ENCODE results near the gene ATP2B3.

Gene ATP2B3

GRCh38 chrX:153606503-153606902, 89.1 kb downstream of the ATP2B3 start:
- H3K4me1 ChIP-seq = no peaks in the 10 kb centered on the region
- no peak overlapping the region for H3K27ac ChIP-seq
- no peak overlapping the region for H3K4me3 ChIP-seq (ENCODE audit: low read depth, low read length)
- no peaks in the 10 kb centered on the region for H3K9me3 ChIP-seq (ENCODE audit: control insufficient read depth, low read length)
- H3K36me3 ChIP-seq (ENCODE audit: control insufficient read depth, insufficient read depth, low read length) = no peaks in the 10 kb centered on the region
- no peaks in the 10 kb centered on the region for H3K79me2 ChIP-seq
- no peak for TF ChIP-seq CTCF (IDR thresholded peaks at IDR 0.05)
- no peak overlapping the region for H3K9ac ChIP-seq
- H3K27me3 ChIP-seq (ENCODE audit: control insufficient read depth, insufficient read depth, low read length) = no peaks in the 10 kb centered on the region
- no peak overlapping the region for H3K4me2 ChIP-seq (ENCODE audit: low read length)
- H2AFZ ChIP-seq = no peak overlapping the region

GRCh38 chrX:153608376-153608775, 90.9 kb downstream of the ATP2B3 start:
- no peaks in the 10 kb centered on the region for H3K36me3 ChIP-seq (ENCODE audit: control insufficient read depth, insufficient read depth, low read length)
- no peaks in the 10 kb centered on the region for H3K27me3 ChIP-seq (ENCODE audit: control insufficient read depth, insufficient read depth, low read length)
- no peak overlapping the region for H2AFZ ChIP-seq
- TF ChIP-seq CTCF (IDR thresholded peaks at IDR 0.05) = no peak
- no peaks in the 10 kb centered on the region for H3K4me1 ChIP-seq
- no peak overlapping the region for H3K27ac ChIP-seq
- no peak overlapping the region for H3K4me3 ChIP-seq (ENCODE audit: low read depth, low read length)
- no peaks in the 10 kb centered on the region for H3K9me3 ChIP-seq (ENCODE audit: control insufficient read depth, low read length)
- H3K9ac ChIP-seq = no peak overlapping the region
- H3K4me2 ChIP-seq (ENCODE audit: low read length) = no peak overlapping the region
- H3K79me2 ChIP-seq = no peaks in the 10 kb centered on the region

- H3K4me1 ChIP-seq = no peaks in the 10 kb centered on the region
- H3K27me3 ChIP-seq (ENCODE audit: control insufficient read depth, insufficient read depth, low read length) = no peaks in the 10 kb centered on the region
- H3K9ac ChIP-seq = no peak overlapping the region
- TF ChIP-seq CTCF (IDR thresholded peaks at IDR 0.05) = no peak
- H3K27ac ChIP-seq = no peak overlapping the region
- no peaks in the 10 kb centered on the region for H3K9me3 ChIP-seq (ENCODE audit: control insufficient read depth, low read length)
- no peak overlapping the region for H3K4me2 ChIP-seq (ENCODE audit: low read length)
- H3K79me2 ChIP-seq = no peaks in the 10 kb centered on the region
- no peak overlapping the region for H3K4me3 ChIP-seq (ENCODE audit: low read depth, low read length)
- H3K36me3 ChIP-seq (ENCODE audit: control insufficient read depth, insufficient read depth, low read length) = no peaks in the 10 kb centered on the region
- no peak overlapping the region for H2AFZ ChIP-seq
Observed at GRCh38 chrX:153608806-153609205, 91.4 kb downstream of the ATP2B3 start.

- TF ChIP-seq CTCF (IDR thresholded peaks at IDR 0.05) = peak; percentile 72
- H3K27me3 ChIP-seq (ENCODE audit: control insufficient read depth, insufficient read depth, low read length) = no peaks in the 10 kb centered on the region
- H3K79me2 ChIP-seq = no peaks in the 10 kb centered on the region
- peak overlapping the region; percentile 38 for H3K4me2 ChIP-seq (ENCODE audit: low read length)
- H3K9ac ChIP-seq = no peak overlapping the region
- H3K36me3 ChIP-seq (ENCODE audit: control insufficient read depth, insufficient read depth, low read length) = no peaks in the 10 kb centered on the region
- no peak overlapping the region for H3K27ac ChIP-seq
- H2AFZ ChIP-seq = peak overlapping the region; percentile 74
- H3K9me3 ChIP-seq (ENCODE audit: control insufficient read depth, low read length) = no peaks in the 10 kb centered on the region
- peak overlapping the region; percentile 27 for H3K4me3 ChIP-seq (ENCODE audit: low read depth, low read length)
- H3K4me1 ChIP-seq = no peaks in the 10 kb centered on the region
Observed at GRCh38 chrX:153609917-153610835, 92.7 kb downstream of the ATP2B3 start.

- Histone ChIP-seq H3K79me2 (no peaks in the 10 kb centered on the region), H3K9me3 (ENCODE audit: control insufficient read depth, low read length) (no peaks in the 10 kb centered on the region), H2AFZ (peak overlapping the region; percentile 74), H3K4me1 (no peaks in the 10 kb centered on the region), H3K27ac (no peak overlapping the region), H3K36me3 (ENCODE audit: control insufficient read depth, insufficient read depth, low read length) (no peaks in the 10 kb centered on the region), H3K9ac (no peak overlapping the region), H3K27me3 (ENCODE audit: control insufficient read depth, insufficient read depth, low read length) (no peaks in the 10 kb centered on the region), H3K4me3 (ENCODE audit: low read depth, low read length) (no peak overlapping the region), H3K4me2 (ENCODE audit: low read length) (no peak overlapping the region)
- TF ChIP-seq CTCF (IDR thresholded peaks at IDR 0.05) = no peak
Observed at GRCh38 chrX:153610836-153611213, 93.4 kb downstream of the ATP2B3 start.

All from parathyroid adenoma (tissue), 2 donors.